ENCODE results near the gene DCDC2C. TPM values are rescaled to one million over a fixed set of nuclear protein-coding genes. Genes with fewer than 3 reads are reported as not detected.
A peak's percentile ranks its signal among the peaks of the same experiment; 100 is the strongest.

DCDC2C gene
- polyA plus RNA-seq, 4 donors: 0.27 to 0.64 (median 0.46) TPM; not detected in 1

DNA sequence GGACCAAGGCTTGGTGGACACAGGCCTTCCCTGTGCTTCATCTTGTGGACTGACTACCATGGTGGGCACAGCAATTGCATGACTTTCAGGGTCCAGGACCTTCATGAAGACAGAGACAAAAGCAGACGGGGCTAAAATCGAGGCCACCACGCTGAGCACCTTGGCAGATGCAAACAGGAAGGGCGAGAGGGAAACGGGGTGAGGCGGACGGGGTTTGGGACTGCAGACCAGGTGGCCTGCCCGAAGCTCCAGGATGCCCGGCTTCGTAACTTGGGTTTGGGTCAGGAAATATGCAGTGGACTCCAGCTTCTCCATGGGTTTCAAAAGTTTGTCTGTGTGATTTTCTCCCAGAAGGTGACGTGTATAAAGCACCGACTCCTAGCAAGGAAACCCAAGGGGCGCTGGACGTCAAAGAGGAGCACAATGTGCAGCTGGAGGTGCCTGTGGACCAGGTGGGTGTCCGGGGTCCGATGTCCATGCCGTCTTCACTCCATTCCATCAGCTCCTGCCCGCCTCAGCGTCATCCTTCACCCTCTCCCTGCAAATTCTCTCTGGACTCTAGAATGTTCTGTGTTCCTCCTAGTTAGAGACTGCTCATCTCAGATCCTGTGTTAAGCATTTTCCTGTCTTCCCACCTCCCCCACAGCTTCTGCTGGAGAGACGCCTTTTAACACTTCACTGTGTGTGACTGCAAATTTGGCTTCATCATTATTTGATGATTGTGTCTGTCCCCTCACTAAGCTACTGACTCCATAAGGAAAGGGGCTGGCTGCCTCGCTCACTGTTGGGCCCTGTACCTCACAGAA, 65.8 kb downstream of the DCDC2C start:
- no peak for DNase-seq (ENCODE audit: low read depth in 4 of 4, low spot score in 3 of 4)

DNA sequence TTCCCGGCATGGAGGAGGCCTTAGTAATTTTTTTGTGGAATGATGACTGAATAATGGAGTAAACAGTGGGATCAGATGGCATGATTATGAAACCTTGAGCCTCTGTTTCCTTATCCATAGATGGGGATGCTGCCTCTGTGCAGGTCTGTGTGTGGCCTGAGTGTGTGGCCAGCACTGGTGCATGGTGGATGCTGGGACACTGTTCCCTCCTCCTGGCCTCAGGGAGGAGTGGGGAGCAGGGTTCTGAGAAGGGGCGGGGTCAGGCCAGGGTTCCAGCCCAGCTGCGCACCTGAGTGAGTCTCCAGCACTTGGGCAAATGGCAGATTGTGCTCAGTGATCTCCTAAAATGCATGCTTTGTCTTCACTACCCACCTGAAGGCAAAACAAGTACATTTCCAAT, 66.4 kb downstream of the DCDC2C start:
- no peak for DNase-seq (ENCODE audit: low read depth in 4 of 4, low spot score in 3 of 4)

DNA sequence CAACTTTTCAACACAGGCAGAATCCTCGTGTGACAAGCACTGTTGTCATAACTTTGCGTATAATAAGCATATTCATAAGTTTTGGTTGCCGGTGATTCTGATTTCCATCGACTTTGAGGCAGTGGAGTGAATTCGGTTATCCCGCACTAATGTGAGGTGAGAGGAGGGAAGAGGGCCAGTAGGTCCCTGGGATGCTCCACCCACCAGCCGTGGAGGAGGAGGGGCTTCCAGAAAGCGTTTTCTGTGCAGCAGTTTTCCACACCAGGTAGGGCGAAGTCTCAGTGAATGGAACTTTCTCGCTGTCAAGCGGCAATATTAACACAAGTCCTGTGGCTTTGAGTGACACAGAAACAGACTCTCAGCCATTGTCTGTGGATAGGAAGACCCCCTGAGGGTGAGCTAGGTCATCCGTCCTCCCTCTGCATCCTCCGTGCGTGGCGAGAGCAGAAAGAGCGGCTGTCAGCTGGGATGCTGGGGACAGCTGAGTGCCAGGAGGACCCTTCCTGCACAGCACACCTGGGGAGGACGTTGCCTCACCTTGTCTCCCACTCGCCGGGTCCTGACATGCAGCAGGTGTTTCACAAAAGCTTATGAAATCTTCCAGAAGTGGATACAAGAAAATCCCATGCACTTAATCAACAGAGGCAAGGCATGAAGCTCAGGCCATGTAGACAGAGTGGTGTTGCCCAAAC, 67.5 kb downstream of the DCDC2C start:
- DNase-seq (ENCODE audit: low read depth in 4 of 4, low spot score in 3 of 4): no peak

DNA sequence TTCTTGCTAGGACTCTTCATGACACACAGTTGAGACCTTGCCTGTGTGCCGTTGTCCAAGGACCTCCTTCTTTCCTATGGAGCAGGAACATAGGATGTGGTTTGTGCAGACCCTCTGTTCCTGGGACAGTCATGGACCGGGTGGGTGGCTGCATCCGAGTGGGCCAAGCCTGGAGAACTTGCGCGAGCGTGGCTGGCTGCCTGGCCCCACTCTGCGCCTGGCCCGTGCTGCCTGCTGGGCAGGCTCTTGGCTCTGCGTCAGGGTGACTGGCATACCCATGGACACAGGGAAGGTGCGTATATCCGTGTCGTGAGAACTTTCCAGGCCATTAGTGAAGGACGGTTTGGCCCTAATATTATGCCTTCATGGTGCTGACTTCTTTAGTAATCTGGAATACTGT, 68.2 kb downstream of the DCDC2C start:
- no peak for DNase-seq (ENCODE audit: low read depth in 4 of 4, low spot score in 3 of 4)

DNA sequence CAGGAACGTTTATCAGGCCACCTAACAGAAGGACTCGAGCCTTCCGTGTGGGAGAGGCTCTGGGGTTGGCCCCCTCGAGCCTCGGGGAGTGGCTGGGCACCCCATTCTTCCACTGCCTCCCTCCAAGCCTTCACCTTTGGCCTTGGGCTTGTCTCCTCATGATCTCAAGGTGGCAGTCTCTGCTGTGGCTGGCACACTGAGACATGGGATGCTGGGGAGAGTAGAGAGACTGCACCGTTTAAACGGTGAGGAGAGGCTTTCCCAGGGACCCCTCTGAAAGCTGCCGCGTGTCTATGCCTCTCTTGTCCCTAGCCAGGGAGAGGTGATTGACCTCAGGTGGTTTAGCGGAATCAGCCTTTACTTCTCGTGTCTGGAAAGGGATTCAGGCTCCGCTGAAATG, 71.0 kb downstream of the DCDC2C start:
- DNase-seq (ENCODE audit: low read depth in 4 of 4, low spot score in 3 of 4): no peak

DNA sequence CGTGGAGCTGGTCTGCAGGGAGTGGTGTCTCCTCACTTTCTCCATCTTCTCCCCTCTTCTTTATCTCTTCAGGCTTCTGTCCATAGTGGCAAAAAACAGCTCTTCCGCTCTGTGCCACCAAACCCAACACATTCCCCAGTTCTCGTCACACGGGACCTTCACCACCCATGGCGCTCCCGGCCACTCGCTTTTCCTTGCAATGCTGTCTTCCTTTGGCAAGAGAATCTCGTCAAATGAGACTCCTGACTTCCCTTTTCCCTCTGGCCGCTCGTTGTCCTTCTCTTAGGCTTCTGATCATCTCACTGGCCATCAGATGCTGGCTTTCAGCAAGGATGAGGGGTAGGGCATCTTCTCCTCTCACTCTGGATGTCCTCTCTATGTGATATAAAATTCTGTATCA, 72.9 kb downstream of the DCDC2C start:
- DNase-seq (ENCODE audit: low read depth in 4 of 4, low spot score in 3 of 4): no peak

DNA sequence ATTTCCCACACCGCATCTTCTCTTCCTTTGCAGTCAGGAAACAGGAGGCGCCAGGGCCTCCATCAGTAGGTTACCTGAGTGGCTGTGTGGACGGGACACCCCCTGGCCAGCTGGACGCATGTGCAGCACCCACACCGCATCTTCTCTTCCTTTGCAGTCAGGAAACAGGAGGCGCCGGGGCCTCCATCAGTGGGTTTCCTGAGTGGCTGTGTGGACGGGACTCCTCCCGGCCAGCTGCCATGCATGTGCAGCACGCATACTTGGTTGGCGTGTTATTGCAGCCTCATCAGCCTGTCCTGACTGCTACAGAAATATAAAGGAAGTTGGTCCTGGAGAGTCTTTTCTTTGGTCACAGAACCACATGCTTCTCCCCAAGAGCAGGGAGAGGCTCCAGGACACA, 74.6 kb downstream of the DCDC2C start:
- DNase-seq (ENCODE audit: low read depth in 4 of 4, low spot score in 3 of 4): no peak

DNA sequence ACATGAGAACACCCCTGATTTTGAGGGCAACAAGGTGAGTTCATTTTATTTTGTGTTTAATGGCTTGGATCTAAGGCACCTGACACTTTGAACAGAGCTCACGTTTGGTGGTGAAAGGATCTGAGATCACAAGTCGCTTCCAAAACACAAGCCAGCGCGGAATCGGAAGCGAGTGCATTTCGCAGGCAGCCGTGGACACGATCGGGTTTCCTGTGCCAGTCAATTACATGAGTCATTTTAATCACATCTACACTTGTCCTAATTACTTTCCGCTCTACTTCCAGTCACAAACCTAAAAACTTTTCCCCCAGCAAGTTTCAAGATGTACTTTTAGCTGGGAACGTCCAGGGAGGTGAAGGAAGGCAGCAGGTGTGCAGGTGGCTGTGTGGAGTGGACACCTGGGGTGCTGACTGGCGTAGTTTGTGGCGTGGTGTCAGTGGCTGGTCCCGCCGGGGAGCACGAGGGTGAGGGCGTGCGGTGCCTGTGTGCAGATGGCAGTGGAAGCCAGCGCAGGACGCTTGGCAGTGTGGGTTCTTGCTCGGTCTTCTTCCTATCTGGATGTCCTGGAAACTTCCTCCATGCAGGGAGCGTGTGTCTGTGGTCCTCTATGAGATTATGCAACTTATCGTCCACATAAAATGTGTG, 75.6 kb downstream of the DCDC2C start:
- no peak for DNase-seq (ENCODE audit: low read depth in 4 of 4, low spot score in 3 of 4)

DNA sequence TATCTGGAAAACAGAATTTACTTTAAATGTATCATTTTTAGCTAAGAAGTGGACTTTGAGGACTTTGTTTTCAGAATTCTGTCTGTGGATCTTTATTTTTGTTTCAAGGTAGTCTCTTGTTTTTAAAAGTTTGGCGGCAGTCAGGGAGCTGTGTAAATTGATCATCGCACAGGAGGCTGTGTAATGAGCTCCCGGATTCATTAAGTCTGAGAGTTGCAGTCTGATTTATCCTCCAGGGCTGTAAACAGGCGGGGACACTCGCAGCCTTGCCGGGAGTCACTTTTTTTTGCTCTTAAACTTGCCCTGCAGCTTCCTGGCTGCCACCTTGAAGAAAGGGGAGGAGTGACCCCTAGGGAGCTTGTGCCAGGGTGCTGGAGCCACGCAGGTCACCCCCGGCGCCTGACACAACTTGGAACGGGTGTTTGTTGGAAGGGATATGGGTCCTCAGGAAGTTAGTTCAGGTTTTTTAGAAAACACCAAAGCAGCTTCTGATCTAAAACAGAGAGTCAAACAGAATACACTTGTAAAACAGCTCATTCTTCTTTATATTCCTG, 76.2 kb downstream of the DCDC2C start:
- DNase-seq (ENCODE audit: low read depth in 4 of 4, low spot score in 3 of 4): no peak

DNA sequence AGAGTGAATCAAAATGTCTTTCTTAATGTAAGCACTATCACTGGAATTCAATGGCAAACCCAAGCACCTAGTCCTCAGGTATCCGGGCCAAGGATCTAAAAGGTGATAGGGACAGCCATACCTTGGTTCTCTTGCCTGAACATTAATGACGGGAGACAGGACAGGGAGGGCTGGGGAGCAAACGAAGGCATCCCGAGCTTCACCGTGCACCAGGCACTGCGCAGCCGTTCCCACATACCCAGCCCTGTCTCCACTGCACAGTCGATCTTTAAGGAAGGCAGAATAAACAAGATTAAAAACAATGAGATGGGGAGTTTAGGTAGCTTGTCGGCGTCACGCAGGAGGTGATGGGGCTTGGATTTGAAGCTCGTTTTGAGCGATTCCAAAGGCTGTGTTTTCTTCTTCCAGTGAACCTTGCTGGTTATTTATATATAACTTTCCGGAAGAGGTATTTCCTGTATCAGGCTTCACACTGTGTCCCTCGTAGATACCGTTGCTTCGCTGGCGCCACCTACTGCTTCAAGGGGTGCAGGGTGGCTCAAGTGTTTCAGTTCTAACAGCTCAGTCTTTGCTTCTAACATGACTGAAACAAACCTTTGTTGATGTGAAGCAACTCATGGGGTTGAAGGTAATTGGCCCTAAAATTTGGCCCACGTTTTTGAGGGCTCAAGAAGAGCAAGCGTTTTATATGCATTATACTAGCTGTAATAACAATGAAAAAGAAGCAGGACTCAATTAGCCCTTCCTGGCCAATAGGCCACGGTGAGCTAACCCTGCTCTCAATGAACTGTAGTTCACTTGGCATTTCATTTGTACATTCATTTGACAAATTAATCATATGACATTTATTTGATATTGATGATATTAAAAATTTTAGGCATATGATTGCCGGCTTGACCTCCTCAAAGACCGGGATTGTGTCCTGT, 77.4 kb downstream of the DCDC2C start:
- peak in 3 of 4 donors; percentile 41 to 66 (median 57) for DNase-seq (ENCODE audit: low read depth in 4 of 4, low spot score in 3 of 4)

DNA sequence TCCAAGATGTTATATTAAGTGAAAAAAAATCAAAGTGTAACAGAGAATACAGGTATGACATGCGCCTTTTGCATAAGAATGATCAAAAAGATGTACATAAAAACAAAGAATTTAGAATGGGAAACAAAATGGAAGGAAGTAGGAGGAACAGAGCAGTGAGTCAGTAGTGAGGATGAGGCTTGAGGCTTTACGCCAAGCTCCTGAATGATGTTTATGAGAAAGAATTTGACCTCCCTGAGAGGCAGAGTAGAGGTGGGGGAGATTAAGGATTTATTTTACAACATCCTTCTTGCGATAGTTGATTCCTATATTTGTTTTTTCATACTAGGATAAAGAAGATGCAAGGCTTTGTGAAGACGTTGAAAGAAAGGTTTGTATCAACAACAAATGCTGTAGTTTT, 81.4 kb downstream of the DCDC2C start:
- no peak for DNase-seq (ENCODE audit: low read depth in 4 of 4, low spot score in 3 of 4)

DNA sequence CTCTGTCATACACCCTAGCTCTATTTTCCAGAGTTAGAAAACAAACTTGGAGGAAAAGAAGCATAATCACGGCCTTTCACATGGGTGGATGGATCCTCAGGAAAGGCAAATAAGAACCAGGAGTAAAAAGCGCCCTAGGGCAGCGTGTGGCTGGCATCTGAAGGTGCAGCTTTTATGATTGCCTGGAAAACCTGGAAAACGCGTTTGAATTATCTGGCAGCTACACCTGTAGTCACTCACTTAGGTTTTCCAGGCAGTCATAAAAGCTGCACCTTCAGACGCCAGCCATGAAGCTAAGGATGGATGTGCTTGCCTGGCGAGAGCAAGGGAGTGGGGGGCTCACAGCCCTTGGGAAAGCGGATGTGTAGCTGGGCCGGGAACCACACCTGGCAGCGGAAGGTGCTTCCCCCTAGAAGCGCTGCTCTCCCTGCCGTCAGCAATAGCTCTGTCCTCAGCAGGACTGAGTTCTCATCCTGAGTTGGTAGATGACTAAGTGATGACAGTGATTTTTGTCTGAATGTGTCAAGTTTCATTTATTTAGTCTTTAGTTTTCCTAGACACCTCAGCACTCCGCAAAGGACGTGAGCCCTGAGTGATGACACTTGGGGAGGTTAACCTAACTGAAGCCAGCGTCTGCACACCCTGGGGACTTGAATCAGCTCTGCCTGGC, 82.0 kb downstream of the DCDC2C start:
- DNase-seq (ENCODE audit: low read depth in 4 of 4, low spot score in 3 of 4): no peak

DNA sequence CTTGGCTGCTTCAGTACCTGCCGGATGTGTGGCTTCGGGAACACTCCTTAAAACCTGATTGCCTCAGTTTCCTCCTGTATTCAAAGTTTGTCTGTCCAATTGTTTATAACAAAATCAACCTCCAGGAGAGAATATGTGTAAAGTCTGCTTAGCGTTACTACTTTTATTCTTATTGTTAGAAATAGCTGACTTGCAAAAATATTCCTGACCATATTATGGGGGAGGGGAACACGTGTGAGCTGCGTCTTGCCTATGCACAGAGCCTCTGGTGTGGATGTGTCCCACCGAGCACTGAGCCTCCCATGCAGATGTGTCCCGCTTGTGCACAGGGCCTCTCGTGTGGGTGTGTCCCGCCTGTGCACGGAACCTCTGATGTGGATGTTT, 82.5 kb downstream of the DCDC2C start:
- no peak for DNase-seq (ENCODE audit: low read depth in 4 of 4, low spot score in 3 of 4)

DNA sequence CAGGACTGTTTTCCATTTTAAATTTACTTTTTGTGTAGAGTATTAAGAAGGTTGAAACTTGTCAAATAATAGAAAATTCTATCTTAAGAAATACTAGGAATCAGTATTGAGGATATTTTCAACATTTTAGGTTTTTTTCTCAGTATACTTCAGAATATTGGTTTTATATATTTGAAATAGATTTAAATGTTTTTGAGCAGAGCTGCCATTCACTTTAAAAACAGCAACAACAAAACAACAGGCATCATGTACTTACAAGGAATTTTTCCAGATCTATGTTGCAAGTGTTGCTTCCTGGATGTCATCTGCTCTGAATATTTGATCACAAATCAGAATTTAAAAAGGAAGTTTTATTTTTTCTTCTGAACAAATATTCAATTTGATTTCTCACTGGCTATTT, 84.4 kb downstream of the DCDC2C start:
- DNase-seq (ENCODE audit: low read depth in 4 of 4, low spot score in 3 of 4): no peak

DNA sequence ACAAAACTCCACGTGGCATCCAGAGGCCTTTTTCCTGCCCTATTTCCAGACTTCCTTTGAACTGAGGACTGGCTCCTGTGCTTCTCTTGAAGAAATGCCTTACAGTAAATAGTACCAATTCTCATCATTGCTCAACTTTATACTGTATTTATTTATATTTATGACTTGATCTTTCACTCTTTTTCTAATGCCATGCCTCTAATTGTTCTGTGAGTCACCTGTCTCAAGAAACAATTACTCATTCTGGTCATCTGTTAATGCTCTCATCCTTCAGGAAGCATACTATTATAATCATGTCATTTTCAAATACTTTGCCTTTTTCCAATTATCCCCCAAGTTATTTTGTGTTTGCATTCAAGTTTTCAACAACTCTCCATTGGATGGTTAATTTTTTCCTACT, 85.9 kb downstream of the DCDC2C start:
- DNase-seq (ENCODE audit: low read depth in 4 of 4, low spot score in 3 of 4): no peak

DNA sequence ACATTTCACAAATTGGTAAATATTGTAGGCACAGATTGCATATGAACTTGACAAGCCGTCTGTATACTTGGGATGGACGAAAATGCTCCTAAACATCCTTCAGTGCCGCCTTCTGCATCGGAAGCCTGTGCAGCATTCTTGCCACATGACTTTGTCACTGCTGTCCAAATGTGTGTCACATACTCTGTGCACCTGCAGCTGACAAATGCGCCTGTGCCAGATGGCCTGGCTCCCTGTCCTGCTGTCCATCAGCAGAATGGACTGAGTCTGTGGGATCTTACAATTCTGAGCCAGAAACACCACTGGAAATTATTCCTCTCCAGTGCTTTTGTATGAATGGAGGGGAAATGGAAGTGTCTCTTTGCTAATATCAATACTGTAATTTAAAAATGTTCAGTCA, 89.9 kb downstream of the DCDC2C start:
- no peak for DNase-seq (ENCODE audit: low read depth in 4 of 4, low spot score in 3 of 4)

DNA sequence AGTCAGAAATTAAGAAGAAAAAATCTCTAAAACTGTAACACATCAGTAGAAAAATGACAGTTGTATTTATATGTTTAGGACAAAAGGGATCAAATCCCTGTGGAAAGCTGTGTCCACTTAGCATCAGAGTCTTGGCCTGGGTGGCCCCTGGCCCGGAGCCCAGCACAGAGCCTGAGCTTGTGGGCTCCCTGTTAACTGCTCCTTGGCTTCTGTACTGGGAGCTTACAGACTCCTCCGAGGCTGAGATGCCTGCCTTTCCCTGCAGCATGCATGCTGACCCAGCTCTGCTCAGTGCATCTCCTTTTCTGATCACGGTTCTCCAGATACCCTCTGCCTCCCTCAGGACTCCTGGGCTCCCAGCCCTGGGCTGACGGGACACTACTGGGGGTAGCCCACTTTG, 98.1 kb downstream of the DCDC2C start:
- no peak for DNase-seq (ENCODE audit: low read depth in 4 of 4, low spot score in 3 of 4)

DNA sequence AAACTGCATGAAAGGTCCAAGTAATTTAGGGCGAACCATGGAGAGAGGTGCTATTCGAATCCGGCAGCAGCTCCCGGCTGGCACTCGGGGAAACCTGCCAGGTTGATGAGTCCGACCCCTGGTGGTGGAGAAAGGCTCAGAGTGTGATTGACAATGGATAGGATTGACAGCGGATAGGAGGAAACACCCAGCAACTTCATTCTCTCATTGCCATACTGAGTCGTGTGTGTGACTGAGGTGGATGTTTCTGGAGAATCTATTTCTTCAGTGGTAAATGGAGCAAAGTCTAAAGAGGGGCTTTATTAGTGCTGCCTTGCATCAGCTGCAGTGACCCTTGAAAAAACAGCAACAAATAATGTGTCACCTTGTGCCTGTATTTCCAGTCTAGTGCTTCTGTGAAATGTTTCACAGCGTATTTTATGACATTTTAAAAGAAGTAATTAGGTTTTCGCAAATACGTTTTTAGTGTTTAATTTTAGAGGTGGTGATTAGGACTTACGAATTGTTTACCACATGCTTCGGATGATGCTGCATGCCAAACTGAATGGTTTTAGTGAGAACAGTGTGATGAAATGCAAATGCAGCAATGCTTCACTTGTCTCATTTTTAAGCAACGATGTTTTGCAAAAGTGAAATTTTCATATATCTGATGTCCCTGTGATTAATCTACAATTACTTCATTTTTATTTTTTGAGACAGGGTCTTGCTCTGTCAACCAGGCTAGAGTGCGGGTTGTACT, 102.0 kb downstream of the DCDC2C start:
- DNase-seq (ENCODE audit: low read depth in 4 of 4, low spot score in 3 of 4): no peak

DNA sequence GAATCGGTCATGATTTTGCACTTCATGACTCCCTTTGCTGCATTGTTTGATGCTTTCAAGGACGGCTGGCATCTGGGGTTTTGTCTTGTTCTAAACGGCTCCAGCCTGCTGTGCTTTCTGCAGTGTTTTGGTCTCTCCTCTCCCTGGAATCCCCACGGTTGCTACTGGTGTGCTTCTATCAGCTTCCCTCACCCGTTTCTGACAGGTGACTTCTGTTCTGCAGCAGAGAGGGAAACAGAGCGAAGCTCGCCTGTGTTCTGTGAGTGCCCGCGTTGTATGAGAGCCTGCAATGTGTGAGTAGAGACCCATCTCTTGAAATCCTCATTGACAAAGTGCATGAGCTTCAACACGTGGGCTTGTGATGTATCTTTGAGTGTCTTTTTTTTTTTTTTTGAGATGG, 102.8 kb downstream of the DCDC2C start:
- no peak for DNase-seq (ENCODE audit: low read depth in 4 of 4, low spot score in 3 of 4)

Measured in right renal pelvis (tissue), 4 donors.